Measurements from ENCODE around the gene SCO2.
A peak's percentile ranks its signal among the peaks of the same experiment; 100 is the strongest.

Gene SCO2

DNA sequence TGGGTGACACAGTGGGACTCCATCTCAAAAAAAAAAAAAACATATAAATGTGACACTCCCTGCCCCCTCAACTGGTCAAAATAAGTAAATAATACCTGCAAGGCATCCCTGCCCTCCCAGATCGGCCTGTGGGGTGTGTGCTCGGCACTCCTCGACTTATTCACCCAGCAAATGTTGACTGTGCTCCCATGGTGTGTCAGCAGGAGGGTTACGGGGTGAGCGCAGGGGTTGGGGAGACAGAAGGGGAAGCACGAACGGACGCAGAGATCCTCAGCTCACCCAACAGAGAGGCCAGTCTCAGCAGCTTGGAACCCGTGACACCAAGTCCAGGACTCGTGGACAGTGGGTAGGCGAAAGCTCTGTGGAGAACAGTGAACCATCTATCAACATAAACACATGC is 45.7 kb downstream of the SCO2 start:
- H3K27me3 ChIP-seq (ENCODE audit: insufficient read depth, low read length, poor library complexity), result no peaks in the 10 kb centered on the region
- H4K20me1 ChIP-seq (ENCODE audit: insufficient read depth, low read length), result no peaks in the 10 kb centered on the region
- H3K36me3 ChIP-seq (ENCODE audit: insufficient read depth, low read length), result no peaks in the 10 kb centered on the region
- no peak overlapping the region for H3K4me2 ChIP-seq (ENCODE audit: insufficient read depth, low read length)
- ATAC-seq (ENCODE audit: insufficient read depth, low read depth), result no peak
- TF ChIP-seq CTCF (IDR thresholded peaks at IDR 0.05; ENCODE audit: borderline replicate concordance, extremely low read depth, low read length, poor library complexity, severe bottlenecking), result no peak
- TF ChIP-seq EZH2 (IDR thresholded peaks at IDR 0.05; ENCODE audit: borderline replicate concordance, low read depth, low read length, severe bottlenecking), result no peak
- no peak overlapping the region for H3K4me3 ChIP-seq (ENCODE audit: low read depth in 1 of 2, low read length in 2 of 2)
- H2AFZ ChIP-seq (ENCODE audit: low read depth, low read length), result no peak overlapping the region
- no peaks in the 10 kb centered on the region for H3K9me3 ChIP-seq (ENCODE audit: insufficient read depth, low read length, severe bottlenecking)
- peaks cover 15% of the 10 kb centered on the region for H3K4me1 ChIP-seq (ENCODE audit: insufficient read depth, low read length)
- no peak overlapping the region for H3K9ac ChIP-seq (ENCODE audit: low read depth, low read length)
- peaks cover 4% of the 10 kb centered on the region for H3K79me2 ChIP-seq (ENCODE audit: insufficient read depth, low read length)
- H3K27ac ChIP-seq (ENCODE audit: low read length), result no peak overlapping the region
- DNase-seq, result no peak

DNA sequence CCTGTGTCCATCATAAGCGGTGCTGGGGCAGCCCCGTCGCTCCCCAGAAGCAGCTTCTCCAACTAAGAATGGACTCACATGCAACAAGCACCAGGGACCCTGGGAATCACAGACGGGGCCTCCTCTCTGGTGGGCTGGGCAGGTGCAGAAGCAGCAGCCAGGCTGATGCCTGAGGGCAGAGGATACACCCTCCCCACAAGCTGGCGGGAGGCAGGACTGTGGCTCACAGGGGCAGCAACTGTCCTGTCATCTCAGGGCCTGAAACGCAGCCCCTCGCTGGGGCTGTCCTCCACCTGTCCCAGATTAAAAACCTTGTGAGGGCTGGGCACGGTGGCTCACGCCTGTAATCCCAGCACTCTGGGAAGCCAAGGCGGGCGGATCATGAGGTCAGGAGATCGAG is 47.5 kb downstream of the SCO2 start:
- Histone ChIP-seq H3K27me3 (ENCODE audit: insufficient read depth, low read length, poor library complexity) (no peaks in the 10 kb centered on the region), H3K4me2 (ENCODE audit: insufficient read depth, low read length) (no peak overlapping the region), H3K79me2 (ENCODE audit: insufficient read depth, low read length) (peaks cover 22% of the 10 kb centered on the region), H3K27ac (ENCODE audit: low read length) (no peak overlapping the region), H3K36me3 (ENCODE audit: insufficient read depth, low read length) (peaks cover 13% of the 10 kb centered on the region), H3K9ac (ENCODE audit: low read depth, low read length) (no peak overlapping the region), H3K9me3 (ENCODE audit: insufficient read depth, low read length, severe bottlenecking) (no peaks in the 10 kb centered on the region), H3K4me3 (ENCODE audit: low read depth in 1 of 2, low read length in 2 of 2) (no peak overlapping the region), H4K20me1 (ENCODE audit: insufficient read depth, low read length) (peaks cover 14% of the 10 kb centered on the region), H2AFZ (ENCODE audit: low read depth, low read length) (no peak overlapping the region), H3K4me1 (ENCODE audit: insufficient read depth, low read length) (peaks cover 26% of the 10 kb centered on the region)
- ATAC-seq (ENCODE audit: insufficient read depth, low read depth) (no peak), DNase-seq (no peak)
- TF ChIP-seq EZH2 (IDR thresholded peaks at IDR 0.05; ENCODE audit: borderline replicate concordance, low read depth, low read length, severe bottlenecking), result no peak
- no peak for TF ChIP-seq CTCF (IDR thresholded peaks at IDR 0.05; ENCODE audit: borderline replicate concordance, extremely low read depth, low read length, poor library complexity, severe bottlenecking)

- DNase-seq (no peak), ATAC-seq (ENCODE audit: insufficient read depth, low read depth) (no peak)
- H2AFZ ChIP-seq (ENCODE audit: low read depth, low read length), result no peak overlapping the region
- H3K36me3 ChIP-seq (ENCODE audit: insufficient read depth, low read length), result peaks cover 23% of the 10 kb centered on the region
- H3K79me2 ChIP-seq (ENCODE audit: insufficient read depth, low read length), result peaks cover 32% of the 10 kb centered on the region
- H4K20me1 ChIP-seq (ENCODE audit: insufficient read depth, low read length), result peaks cover 24% of the 10 kb centered on the region
- no peaks in the 10 kb centered on the region for H3K9me3 ChIP-seq (ENCODE audit: insufficient read depth, low read length, severe bottlenecking)
- no peaks in the 10 kb centered on the region for H3K27me3 ChIP-seq (ENCODE audit: insufficient read depth, low read length, poor library complexity)
- H3K4me3 ChIP-seq (ENCODE audit: low read depth in 1 of 2, low read length in 2 of 2), result no peak overlapping the region
- TF ChIP-seq CTCF (IDR thresholded peaks at IDR 0.05; ENCODE audit: borderline replicate concordance, extremely low read depth, low read length, poor library complexity, severe bottlenecking) (no peak), EZH2 (IDR thresholded peaks at IDR 0.05; ENCODE audit: borderline replicate concordance, low read depth, low read length, severe bottlenecking) (no peak)
- H3K4me1 ChIP-seq (ENCODE audit: insufficient read depth, low read length), result peaks cover 36% of the 10 kb centered on the region
- no peak overlapping the region for H3K9ac ChIP-seq (ENCODE audit: low read depth, low read length)
- H3K4me2 ChIP-seq (ENCODE audit: insufficient read depth, low read length), result no peak overlapping the region
- H3K27ac ChIP-seq (ENCODE audit: low read length), result no peak overlapping the region
These were observed 48.5 kb downstream of the SCO2 start for GRCh38 chr22:50476868-50477267.

GRCh38 chr22:50475652-50476002 is 49.8 kb downstream of the SCO2 start:
- H3K36me3 ChIP-seq (ENCODE audit: insufficient read depth, low read length), result peaks cover 35% of the 10 kb centered on the region
- TF ChIP-seq EZH2 (IDR thresholded peaks at IDR 0.05; ENCODE audit: borderline replicate concordance, low read depth, low read length, severe bottlenecking) (no peak), CTCF (IDR thresholded peaks at IDR 0.05; ENCODE audit: borderline replicate concordance, extremely low read depth, low read length, poor library complexity, severe bottlenecking) (no peak)
- ATAC-seq (ENCODE audit: insufficient read depth, low read depth) (no peak), DNase-seq (no peak)
- H2AFZ ChIP-seq (ENCODE audit: low read depth, low read length), result peak overlapping the region; percentile 96
- no peaks in the 10 kb centered on the region for H3K9me3 ChIP-seq (ENCODE audit: insufficient read depth, low read length, severe bottlenecking)
- H3K4me3 ChIP-seq (ENCODE audit: low read depth in 1 of 2, low read length in 2 of 2), result peak overlapping the region in 1 of 2 experiments; percentile 96; a peak in 2 of 4 replicates
- H3K4me2 ChIP-seq (ENCODE audit: insufficient read depth, low read length), result peak overlapping the region; percentile 90
- H3K4me1 ChIP-seq (ENCODE audit: insufficient read depth, low read length), result peaks cover 49% of the 10 kb centered on the region
- H3K79me2 ChIP-seq (ENCODE audit: insufficient read depth, low read length), result peaks cover 45% of the 10 kb centered on the region
- H4K20me1 ChIP-seq (ENCODE audit: insufficient read depth, low read length), result peaks cover 36% of the 10 kb centered on the region
- peak overlapping the region; percentile 71 for H3K27ac ChIP-seq (ENCODE audit: low read length)
- H3K9ac ChIP-seq (ENCODE audit: low read depth, low read length), result peak overlapping the region; percentile 84
- no peaks in the 10 kb centered on the region for H3K27me3 ChIP-seq (ENCODE audit: insufficient read depth, low read length, poor library complexity)

Data from DND-41 (cell line).